DND-41 (cell line): ENCODE measurements around the gene NANOS3.
"Not testable (repeated sequence)": the region's sequence is repeated elsewhere in the genome, so short reads cannot be mapped to it uniquely, and the experiment has no call there.

Source experiments
- EZH2 ChIP-seq: IDR thresholded peaks from 3 replicates; pipeline ENCODE4 v1.6.1; 2012; ENCODE audit warnings: borderline replicate concordance, low read depth, mild to moderate bottlenecking, moderate library complexity, low read length, inconsistent platforms; ENCODE audit not compliant: severe bottlenecking
- TF ChIP-seq, protein P1 (sequence below): IDR thresholded peaks from 2 replicates; pipeline ENCODE4 v1.5.1; 2012; ENCODE audit warnings: borderline replicate concordance, low read length, moderate library complexity, mild to moderate bottlenecking; ENCODE audit not compliant: poor library complexity, severe bottlenecking; ENCODE audit errors: extremely low read depth

- TF ChIP-seq, protein P1, sequence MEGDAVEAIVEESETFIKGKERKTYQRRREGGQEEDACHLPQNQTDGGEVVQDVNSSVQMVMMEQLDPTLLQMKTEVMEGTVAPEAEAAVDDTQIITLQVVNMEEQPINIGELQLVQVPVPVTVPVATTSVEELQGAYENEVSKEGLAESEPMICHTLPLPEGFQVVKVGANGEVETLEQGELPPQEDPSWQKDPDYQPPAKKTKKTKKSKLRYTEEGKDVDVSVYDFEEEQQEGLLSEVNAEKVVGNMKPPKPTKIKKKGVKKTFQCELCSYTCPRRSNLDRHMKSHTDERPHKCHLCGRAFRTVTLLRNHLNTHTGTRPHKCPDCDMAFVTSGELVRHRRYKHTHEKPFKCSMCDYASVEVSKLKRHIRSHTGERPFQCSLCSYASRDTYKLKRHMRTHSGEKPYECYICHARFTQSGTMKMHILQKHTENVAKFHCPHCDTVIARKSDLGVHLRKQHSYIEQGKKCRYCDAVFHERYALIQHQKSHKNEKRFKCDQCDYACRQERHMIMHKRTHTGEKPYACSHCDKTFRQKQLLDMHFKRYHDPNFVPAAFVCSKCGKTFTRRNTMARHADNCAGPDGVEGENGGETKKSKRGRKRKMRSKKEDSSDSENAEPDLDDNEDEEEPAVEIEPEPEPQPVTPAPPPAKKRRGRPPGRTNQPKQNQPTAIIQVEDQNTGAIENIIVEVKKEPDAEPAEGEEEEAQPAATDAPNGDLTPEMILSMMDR = not testable (repeated sequence)
- not testable (repeated sequence) for TF ChIP-seq EZH2
These were observed 25.2 kb upstream of the NANOS3 start for GRCh38 chr19:13851734-13852114.
